Caki2 (cell line): Measurements from ENCODE around the gene KLF17. TPM values are rescaled to one million over a fixed set of nuclear protein-coding genes. Genes with fewer than 3 reads are reported as not detected.

Experiments
- DNase-seq: peaks from one replicate; pipeline ENCODE4 v3.0.0-alpha.2; 2015; ENCODE audit warnings: low read depth
- in situ Hi-C: cut with HindIII; loops from 2 replicates; pipeline ENCODE4 v1.10.0; 2016; ENCODE audit warnings: low sequenced_read_pairs, low pct_unique_long_range_greater_than_20kb, mixed read lengths
- total RNA-seq: library from RNA; depleted of rRNA; stranded (reverse); fragments of >200 nt; shearing (Covaris generic); gene quantifications from 2 replicates; pipeline ENCODE4 v1.2.3, GENCODE V29; 2014; ENCODE audit warnings: low replicate concordance; rRNA removed

Gene KLF17
- total RNA-seq, 1 experiment from 2014 or later = not detected

DNA sequence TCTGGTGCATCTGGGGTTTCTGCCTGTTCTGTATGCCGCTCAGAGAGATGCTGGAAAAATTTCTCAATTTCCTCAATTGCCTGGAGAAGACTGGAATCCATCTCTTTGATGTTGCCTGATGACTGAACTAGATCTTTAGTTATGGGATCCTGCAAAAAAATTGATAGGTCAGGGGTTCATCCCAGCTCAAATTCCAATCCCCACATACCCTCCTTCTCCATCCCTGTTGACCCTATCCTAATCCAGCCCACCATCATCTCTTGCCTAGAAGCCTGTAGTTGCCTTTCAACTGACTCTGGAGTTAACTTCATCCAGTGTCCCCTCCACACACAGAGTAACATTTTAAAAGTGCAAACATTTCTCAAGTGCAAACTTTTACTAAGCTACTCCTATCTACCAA lies 22.9 kb downstream of the KLF17 start, which contains the start of gene KLF18:
KLF18 (minus strand) TSS at position 101 of the 400 bp plus-strand sequence; CDS start at position 101, 0 bp downstream.
- no peak for DNase-seq
- in situ Hi-C loops = no loop called here

DNA sequence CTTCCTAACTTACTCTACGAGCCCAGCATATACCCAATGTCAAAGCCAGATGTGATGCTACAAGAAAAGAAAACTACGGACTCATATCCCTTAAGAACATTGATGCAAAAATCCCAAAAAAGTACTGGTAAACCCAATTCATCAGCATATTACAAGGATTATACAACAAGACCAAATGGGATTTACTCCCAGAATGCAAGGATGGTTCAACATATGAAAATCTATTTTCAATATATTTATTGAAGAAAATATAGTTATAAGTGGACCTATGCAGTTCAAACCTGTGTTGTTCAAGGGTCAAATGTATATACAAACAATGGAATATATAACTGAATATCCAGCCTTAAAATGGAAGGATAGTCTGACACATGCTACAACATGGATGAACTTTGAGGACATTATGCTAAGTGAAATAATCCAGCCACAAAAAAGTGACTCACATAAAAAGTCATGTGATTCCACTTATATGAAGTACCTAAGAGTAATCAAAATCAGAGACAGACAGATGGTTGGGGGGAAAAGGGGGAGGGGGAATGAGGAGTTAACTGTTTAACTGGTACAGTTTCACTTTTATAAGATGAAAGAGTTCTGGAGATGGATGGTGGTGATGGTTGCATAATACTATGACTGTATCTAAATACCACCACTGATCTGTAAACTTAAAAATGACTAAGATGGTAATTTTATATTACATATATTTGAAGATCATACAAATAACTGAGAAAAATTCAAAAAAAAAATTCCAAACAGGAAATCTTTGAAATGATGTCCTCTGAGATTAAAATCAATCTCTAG lies 26.5 kb downstream of the KLF17 start:
- DNase-seq = no peak
- in situ Hi-C loops = no loop called here

GRCh38 chr1:44146536-44147361 lies 28.1 kb downstream of the KLF17 start:
- in situ Hi-C loops = no loop called here
- no peak for DNase-seq

DNA sequence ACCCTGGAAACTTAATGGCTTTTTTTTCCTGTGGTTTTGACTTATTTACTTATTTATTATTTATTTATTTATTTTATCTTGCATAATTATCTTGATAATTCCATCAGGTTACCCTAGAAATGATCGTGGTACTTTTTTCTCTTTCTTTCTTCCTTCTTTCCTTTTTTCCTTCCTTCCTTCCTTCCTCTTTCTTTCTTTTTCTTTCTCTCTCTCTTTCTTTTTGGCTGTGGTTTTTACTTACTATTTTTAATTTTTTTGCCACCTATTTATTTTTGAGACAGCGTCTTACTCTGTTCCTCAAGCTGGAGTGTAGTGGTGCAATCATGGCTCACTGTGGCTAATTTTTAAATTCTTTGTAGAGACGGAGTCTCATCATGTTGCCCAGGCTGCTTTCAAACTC lies 29.0 kb downstream of the KLF17 start:
- in situ Hi-C loops = no loop called here
- DNase-seq = no peak

GRCh38 chr1:44151332-44151731 lies 32.7 kb downstream of the KLF17 start:
- in situ Hi-C loops = no loop called here

GRCh38 chr1:44151808-44152207 lies 33.2 kb downstream of the KLF17 start:
- in situ Hi-C loops = no loop called here
- DNase-seq = no peak

More at GRCh38 chr1:44151332-44151731, 32.7 kb downstream of the KLF17 start:
- DNase-seq = no peak

GRCh38 chr1:44152692-44153091 lies 34.1 kb downstream of the KLF17 start:
- no peak for DNase-seq
- in situ Hi-C loops = no loop called here

- DNase-seq = no peak
- in situ Hi-C loops = no loop called here
Observed at GRCh38 chr1:44154049-44154448, 35.4 kb downstream of the KLF17 start.

DNA sequence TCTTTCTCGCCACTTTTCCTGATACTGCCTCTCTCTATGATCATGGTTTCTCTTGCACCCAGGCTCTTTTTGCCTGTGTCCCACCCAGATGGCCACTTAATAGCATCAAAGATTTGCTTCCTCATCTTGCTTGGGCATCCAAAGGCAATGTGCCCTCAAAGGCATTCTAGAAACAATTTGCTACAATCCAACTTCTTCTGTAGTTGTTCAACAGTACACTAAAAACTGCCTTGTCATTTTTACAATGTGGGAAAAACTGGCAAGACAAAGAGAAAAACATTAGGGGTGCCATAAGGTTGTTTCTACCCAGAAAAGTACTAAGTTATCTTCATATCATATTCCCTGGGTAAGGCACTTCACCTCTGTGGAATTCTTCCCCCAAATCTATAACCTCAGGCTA lies 39.3 kb downstream of the KLF17 start:
- DNase-seq = no peak
- in situ Hi-C loops = no loop called here

DNA sequence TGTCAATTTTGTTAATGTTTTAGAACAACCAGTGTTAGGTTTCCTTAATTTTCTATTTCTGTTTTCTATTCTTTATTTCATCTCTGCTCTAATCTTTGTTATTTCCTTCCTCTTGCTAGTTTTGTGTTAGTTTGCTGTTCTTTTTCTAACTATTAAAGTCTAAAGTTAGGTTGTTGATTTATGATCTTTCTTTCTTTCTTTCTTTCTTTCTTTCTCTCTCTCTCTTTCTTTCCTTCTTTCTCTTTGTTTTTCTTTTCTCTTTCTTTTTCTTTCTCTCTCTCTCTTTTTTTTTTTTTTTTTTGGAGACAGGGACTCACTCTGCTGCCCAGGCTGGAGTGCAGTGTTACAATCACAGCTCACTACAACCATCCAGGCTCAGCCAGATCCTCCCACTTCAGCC lies 40.2 kb downstream of the KLF17 start:
- in situ Hi-C loops = no loop called here
- DNase-seq = no peak

DNA sequence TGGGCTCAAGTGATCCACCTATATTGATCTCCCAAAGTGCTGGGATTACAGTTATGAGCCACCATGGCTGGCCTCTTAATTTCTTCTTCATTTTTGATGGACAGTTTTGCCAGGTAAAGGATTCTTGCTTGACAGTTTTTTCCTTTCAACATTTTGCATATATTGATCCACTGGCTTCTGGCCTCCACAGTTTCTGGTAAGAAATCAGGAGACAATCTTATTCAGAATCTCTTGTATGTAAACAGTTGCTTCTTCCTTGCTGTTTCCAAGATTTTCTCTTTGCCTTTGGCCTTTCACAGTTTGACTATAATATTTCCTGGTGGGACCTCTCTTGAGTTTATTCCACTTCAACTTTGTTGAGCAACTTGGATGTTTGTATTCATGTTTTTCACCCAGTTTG lies 42.9 kb downstream of the KLF17 start:
- no peak for DNase-seq
- in situ Hi-C loops = no loop called here

- in situ Hi-C loops = no loop called here
- DNase-seq = no peak
Observed at GRCh38 chr1:44168520-44169098, 50.0 kb downstream of the KLF17 start.

- no peak for DNase-seq
- in situ Hi-C loops = no loop called here
Observed at GRCh38 chr1:44170281-44170823, 51.7 kb downstream of the KLF17 start.

GRCh38 chr1:44174630-44175029 lies 56.0 kb downstream of the KLF17 start:
- peak; percentile 14 for DNase-seq
- in situ Hi-C loops = no loop called here

Other genes starting within 250 kb of the KLF17 start
- gene ARTN, start 185.0 kb upstream of the KLF17 start, total RNA-seq = not detected in 2 replicates
- gene IPO13, start 171.9 kb upstream of the KLF17 start, total RNA-seq = 16.9 and 21.3 TPM in 2 replicates
- gene DPH2, start 148.8 kb upstream of the KLF17 start, total RNA-seq = 29.0 and 54.5 TPM in 2 replicates
- 144 and 201 TPM in 2 replicates for gene ATP6V0B, start 143.9 kb upstream of the KLF17 start, total RNA-seq
- 75.2 and 88.9 TPM in 2 replicates for gene B4GALT2, start 139.6 kb upstream of the KLF17 start, total RNA-seq
- 24.9 and 31.2 TPM in 2 replicates for gene CCDC24, start 127.2 kb upstream of the KLF17 start, total RNA-seq
- gene SLC6A9, start 87.4 kb upstream of the KLF17 start, total RNA-seq = 0.20 TPM in 1 of 2 replicates, not detected in the other
- gene KLF18, start 22.8 kb downstream of the KLF17 start, total RNA-seq = not detected in 2 replicates
- 45.5 and 58.7 TPM in 2 replicates for gene DMAP1, start 94.7 kb downstream of the KLF17 start, total RNA-seq
- gene ERI3, start 236.4 kb downstream of the KLF17 start, total RNA-seq = 119 and 141 TPM in 2 replicates